Sigmoid colon (tissue), 3 donors: ENCODE measurements around the gene CDK6.

Experiments
- POLR2A ChIP-seq, 2 donors: fragments of 450-650 bp; IDR thresholded peaks; one replicate each; pipeline ENCODE4 v1.6.1; 2016; ENCODE audit warnings: antibody characterized with exemption in 2 of 2, mild to moderate bottlenecking in 2 of 2, moderate library complexity in 2 of 2
- TF ChIP-seq, protein P1 (sequence below), 4 experiments: fragments of 450-650 bp in 3 of 4; fragments of 200-600 bp in 1 of 4; IDR thresholded peaks; one replicate each; pipeline ENCODE4 v1.5.1; 2016 to 2019; ENCODE audit warnings: antibody characterized with exemption in 4 of 4, mild to moderate bottlenecking in 3 of 4, moderate library complexity in 2 of 4

DNA sequence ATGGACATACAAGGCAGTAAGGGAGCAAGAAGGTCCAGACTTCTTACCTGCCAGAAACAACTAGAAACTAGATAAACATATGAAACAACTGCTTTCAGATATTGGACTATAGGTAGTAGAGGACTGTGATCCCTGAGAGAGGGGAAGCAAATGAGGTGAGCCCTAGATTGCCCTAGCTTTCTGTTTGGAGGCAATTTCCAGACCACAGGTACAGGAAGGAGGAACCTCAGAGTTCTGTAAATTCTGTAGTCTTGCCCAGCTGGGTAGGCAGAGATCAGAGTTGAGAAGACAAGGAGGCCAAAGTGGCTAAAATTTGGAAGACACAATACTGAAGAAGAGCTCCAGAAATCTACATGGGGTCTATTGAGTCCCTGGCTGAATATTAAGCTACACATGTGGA lies 21.0 kb downstream of the CDK6 start:
- TF ChIP-seq, protein P1, sequence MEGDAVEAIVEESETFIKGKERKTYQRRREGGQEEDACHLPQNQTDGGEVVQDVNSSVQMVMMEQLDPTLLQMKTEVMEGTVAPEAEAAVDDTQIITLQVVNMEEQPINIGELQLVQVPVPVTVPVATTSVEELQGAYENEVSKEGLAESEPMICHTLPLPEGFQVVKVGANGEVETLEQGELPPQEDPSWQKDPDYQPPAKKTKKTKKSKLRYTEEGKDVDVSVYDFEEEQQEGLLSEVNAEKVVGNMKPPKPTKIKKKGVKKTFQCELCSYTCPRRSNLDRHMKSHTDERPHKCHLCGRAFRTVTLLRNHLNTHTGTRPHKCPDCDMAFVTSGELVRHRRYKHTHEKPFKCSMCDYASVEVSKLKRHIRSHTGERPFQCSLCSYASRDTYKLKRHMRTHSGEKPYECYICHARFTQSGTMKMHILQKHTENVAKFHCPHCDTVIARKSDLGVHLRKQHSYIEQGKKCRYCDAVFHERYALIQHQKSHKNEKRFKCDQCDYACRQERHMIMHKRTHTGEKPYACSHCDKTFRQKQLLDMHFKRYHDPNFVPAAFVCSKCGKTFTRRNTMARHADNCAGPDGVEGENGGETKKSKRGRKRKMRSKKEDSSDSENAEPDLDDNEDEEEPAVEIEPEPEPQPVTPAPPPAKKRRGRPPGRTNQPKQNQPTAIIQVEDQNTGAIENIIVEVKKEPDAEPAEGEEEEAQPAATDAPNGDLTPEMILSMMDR (IDR thresholded peaks at IDR 0.05) = no peak
- no peak for TF ChIP-seq POLR2A (IDR thresholded peaks at IDR 0.05)
